ENCODE data around the gene GALNT7.

DNA sequence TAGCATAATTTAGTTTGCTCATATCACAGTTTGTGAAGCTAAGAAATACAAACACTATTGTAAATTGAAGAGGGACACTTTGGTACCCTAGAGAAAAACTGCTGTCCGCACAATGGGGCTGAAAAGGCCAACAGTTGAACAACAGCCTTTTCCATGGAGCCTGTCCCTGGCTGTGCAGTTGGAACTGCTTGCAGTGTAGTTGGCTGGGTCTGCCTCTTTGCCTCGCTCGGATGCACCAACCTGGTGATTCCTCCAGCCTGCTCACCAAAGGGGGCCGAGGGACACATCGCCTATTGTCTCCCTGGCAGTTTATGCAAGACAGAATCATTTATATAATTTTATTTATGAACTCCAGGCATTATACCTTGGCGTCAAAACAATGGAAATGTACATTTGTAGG, 16.5 kb upstream of the GALNT7 start:
- TF ChIP-seq, protein P1, sequence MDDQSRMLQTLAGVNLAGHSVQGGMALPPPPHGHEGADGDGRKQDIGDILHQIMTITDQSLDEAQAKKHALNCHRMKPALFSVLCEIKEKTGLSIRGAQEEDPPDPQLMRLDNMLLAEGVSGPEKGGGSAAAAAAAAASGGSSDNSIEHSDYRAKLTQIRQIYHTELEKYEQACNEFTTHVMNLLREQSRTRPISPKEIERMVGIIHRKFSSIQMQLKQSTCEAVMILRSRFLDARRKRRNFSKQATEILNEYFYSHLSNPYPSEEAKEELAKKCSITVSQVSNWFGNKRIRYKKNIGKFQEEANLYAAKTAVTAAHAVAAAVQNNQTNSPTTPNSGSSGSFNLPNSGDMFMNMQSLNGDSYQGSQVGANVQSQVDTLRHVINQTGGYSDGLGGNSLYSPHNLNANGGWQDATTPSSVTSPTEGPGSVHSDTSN (IDR thresholded peaks at IDR 0.05; ENCODE audit: insufficient replicate concordance, low read depth, low read length) = no peak
- TF ChIP-seq POLR2AphosphoS5 (IDR thresholded peaks at IDR 0.05; ENCODE audit: low read length) (no peak), BACH1 (IDR thresholded peaks at IDR 0.05; ENCODE audit: borderline replicate concordance) (no peak), HCFC1 (IDR thresholded peaks at IDR 0.05; ENCODE audit: low read length) (no peak), RAD21 (IDR thresholded peaks at IDR 0.05; ENCODE audit: insufficient read depth, low read depth, low read length) (no peak), TCF12 (IDR thresholded peaks at IDR 0.05; ENCODE audit: low read depth, low read length) (no peak), CHD4 (IDR thresholded peaks at IDR 0.05) (no peak), EP300 (IDR thresholded peaks at IDR 0.05; ENCODE audit: borderline replicate concordance in 1 of 2, control insufficient read depth in 1 of 2, low read depth in 2 of 2, low read length in 2 of 2) (no peak), ETV6 (conservative IDR thresholded peaks at IDR 0.05 in 1 of 2, IDR thresholded peaks at IDR 0.05 in 1 of 2; ENCODE audit: borderline replicate concordance in 1 of 2, low read depth in 1 of 2) (no peak)
- TF ChIP-seq, protein P2, sequence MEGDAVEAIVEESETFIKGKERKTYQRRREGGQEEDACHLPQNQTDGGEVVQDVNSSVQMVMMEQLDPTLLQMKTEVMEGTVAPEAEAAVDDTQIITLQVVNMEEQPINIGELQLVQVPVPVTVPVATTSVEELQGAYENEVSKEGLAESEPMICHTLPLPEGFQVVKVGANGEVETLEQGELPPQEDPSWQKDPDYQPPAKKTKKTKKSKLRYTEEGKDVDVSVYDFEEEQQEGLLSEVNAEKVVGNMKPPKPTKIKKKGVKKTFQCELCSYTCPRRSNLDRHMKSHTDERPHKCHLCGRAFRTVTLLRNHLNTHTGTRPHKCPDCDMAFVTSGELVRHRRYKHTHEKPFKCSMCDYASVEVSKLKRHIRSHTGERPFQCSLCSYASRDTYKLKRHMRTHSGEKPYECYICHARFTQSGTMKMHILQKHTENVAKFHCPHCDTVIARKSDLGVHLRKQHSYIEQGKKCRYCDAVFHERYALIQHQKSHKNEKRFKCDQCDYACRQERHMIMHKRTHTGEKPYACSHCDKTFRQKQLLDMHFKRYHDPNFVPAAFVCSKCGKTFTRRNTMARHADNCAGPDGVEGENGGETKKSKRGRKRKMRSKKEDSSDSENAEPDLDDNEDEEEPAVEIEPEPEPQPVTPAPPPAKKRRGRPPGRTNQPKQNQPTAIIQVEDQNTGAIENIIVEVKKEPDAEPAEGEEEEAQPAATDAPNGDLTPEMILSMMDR (IDR thresholded peaks at IDR 0.05 in 2 of 3, conservative IDR thresholded peaks at IDR 0.05 in 1 of 3; ENCODE audit: control insufficient read depth in 2 of 3, extremely low read depth in 1 of 3, insufficient read depth in 1 of 3, low read depth in 3 of 3, low read length in 3 of 3) = no peak

Data from GM12878 (cell line).